ENCODE results near the gene HSBP1L1.

- no peak for TF ChIP-seq CTCF (conservative IDR thresholded peaks at IDR 0.05 in 1 of 2, IDR thresholded peaks at IDR 0.05 in 1 of 2; ENCODE audit: low read depth in 1 of 2, low read length in 2 of 2)
- no peak for TF ChIP-seq EZH2 (IDR thresholded peaks at IDR 0.05; ENCODE audit: low read length, missing control alignments)
Observed at GRCh38 chr18:79918615-79919011, 45.8 kb upstream of the HSBP1L1 start.

Measured in fibroblast of lung (primary cell).